ENCODE data around the gene POF1B. TPM values are rescaled to one million over a fixed set of nuclear protein-coding genes. Genes with fewer than 3 reads are reported as not detected.
"Not testable (repeated sequence)": the region's sequence is repeated elsewhere in the genome, so short reads cannot be mapped to it uniquely, and the experiment has no call there.

Gene POF1B
- total RNA-seq, 2 experiments from 2014 or later, result 0.05 to 0.17 TPM

- intact Hi-C loops (cut with DNase I, micrococcal nuclease), result no loop called here
- H3K36me3 ChIP-seq (ENCODE audit: insufficient read depth, low read length), result no peaks in the 10 kb centered on the region
- H3K27me3 ChIP-seq (ENCODE audit: control insufficient read depth in 1 of 2, insufficient read depth in 2 of 2, low read length in 2 of 2), result no peaks in the 10 kb centered on the region
- Mint-ChIP-seq H3K9me3 (peaks cover 4% of the 10 kb centered on the region), H3K4me3 (no peak overlapping the region), H3K4me1 (ENCODE audit: low read depth) (no peaks in the 10 kb centered on the region), H3K27ac (no peak overlapping the region), H3K27me3 (no peaks in the 10 kb centered on the region), H3K36me3 (ENCODE audit: low read depth) (no peaks in the 10 kb centered on the region)
- ChIA-PET CTCF (no interaction called here), POLR2A (no interaction called here)
- ATAC-seq (ENCODE audit: poor library complexity), result no peak
- H3K4me1 ChIP-seq (ENCODE audit: insufficient read depth, low read length), result no peaks in the 10 kb centered on the region
- peak in 1 of 14 experiments; percentile 0 for DNase-seq
- peaks cover 0 to 12% of the 10 kb centered on the region in 2 experiments for H3K9me3 ChIP-seq (ENCODE audit: control insufficient read depth in 1 of 2, insufficient read depth in 1 of 2, low read length in 2 of 2)
- no peak for TF ChIP-seq CTCF (IDR thresholded peaks at IDR 0.05)
- H3K27ac ChIP-seq (ENCODE audit: low read depth in 1 of 2, low read length in 2 of 2), result no peak overlapping the region
- H3K4me3 ChIP-seq (ENCODE audit: low read length), result no peak overlapping the region
Observed at GRCh38 chrX:85326234-85327059, 53.0 kb downstream of the POF1B start.

- H3K36me3 Mint-ChIP-seq (ENCODE audit: low read depth); H3K9me3 ChIP-seq (ENCODE audit: control insufficient read depth in 1 of 2, insufficient read depth in 1 of 2, low read length in 2 of 2); H3K4me3 Mint-ChIP-seq; H3K27me3 ChIP-seq (ENCODE audit: control insufficient read depth in 1 of 2, insufficient read depth in 2 of 2, low read length in 2 of 2); H3K27ac Mint-ChIP-seq; POLR2A ChIA-PET; ATAC-seq (ENCODE audit: poor library complexity); H3K9me3 Mint-ChIP-seq; DNase-seq; CTCF ChIA-PET; H3K4me1 Mint-ChIP-seq (ENCODE audit: low read depth); intact Hi-C loops (cut with DNase I, micrococcal nuclease); H3K4me3 ChIP-seq (ENCODE audit: low read length); H3K4me1 ChIP-seq (ENCODE audit: insufficient read depth, low read length); H3K27me3 Mint-ChIP-seq; H3K36me3 ChIP-seq (ENCODE audit: insufficient read depth, low read length); H3K27ac ChIP-seq (ENCODE audit: low read depth in 1 of 2, low read length in 2 of 2): not testable (repeated sequence)
Observed at GRCh38 chrX:85311348-85311747, 68.1 kb downstream of the POF1B start.

GRCh38 chrX:85309717-85310116 lies 69.7 kb downstream of the POF1B start:
- Histone ChIP-seq H3K4me3 (ENCODE audit: low read length) (no peak overlapping the region), H3K4me1 (ENCODE audit: insufficient read depth, low read length) (no peaks in the 10 kb centered on the region), H3K36me3 (ENCODE audit: insufficient read depth, low read length) (no peaks in the 10 kb centered on the region), H3K9me3 (ENCODE audit: control insufficient read depth in 1 of 2, insufficient read depth in 1 of 2, low read length in 2 of 2) (no peaks in the 10 kb centered on the region), H3K27me3 (ENCODE audit: control insufficient read depth in 1 of 2, insufficient read depth in 2 of 2, low read length in 2 of 2) (no peaks in the 10 kb centered on the region), H3K27ac (ENCODE audit: low read depth in 1 of 2, low read length in 2 of 2) (no peak overlapping the region)
- intact Hi-C loops (cut with DNase I, micrococcal nuclease), result no loop called here
- Mint-ChIP-seq H3K27me3 (no peaks in the 10 kb centered on the region), H3K4me1 (ENCODE audit: low read depth) (no peaks in the 10 kb centered on the region), H3K9me3 (no peaks in the 10 kb centered on the region), H3K36me3 (ENCODE audit: low read depth) (no peaks in the 10 kb centered on the region), H3K4me3 (no peak overlapping the region), H3K27ac (no peak overlapping the region)
- ATAC-seq (ENCODE audit: poor library complexity) (no peak), DNase-seq (no peak)
- no peak for TF ChIP-seq CTCF (IDR thresholded peaks at IDR 0.05)
- ChIA-PET POLR2A (no interaction called here), CTCF (no interaction called here)

- POLR2A ChIA-PET, result no interaction called here
- intact Hi-C loops (cut with DNase I, micrococcal nuclease), result no loop called here
- no peak overlapping the region for H3K4me3 ChIP-seq (ENCODE audit: low read length)
Observed at GRCh38 chrX:85303544-85303943, 75.9 kb downstream of the POF1B start.

More at GRCh38 chrX:85303544-85303943, 75.9 kb downstream of the POF1B start:
- H3K9me3 Mint-ChIP-seq, result no peaks in the 10 kb centered on the region
- no peaks in the 10 kb centered on the region for H3K36me3 ChIP-seq (ENCODE audit: insufficient read depth, low read length)
- DNase-seq, result no peak
- no peak for TF ChIP-seq CTCF (IDR thresholded peaks at IDR 0.05)
- no peaks in the 10 kb centered on the region for H3K27me3 Mint-ChIP-seq
- H3K4me1 Mint-ChIP-seq (ENCODE audit: low read depth), result no peaks in the 10 kb centered on the region
- H3K36me3 Mint-ChIP-seq (ENCODE audit: low read depth), result no peaks in the 10 kb centered on the region
- no peak overlapping the region for H3K4me3 Mint-ChIP-seq
- no peak overlapping the region for H3K27ac ChIP-seq (ENCODE audit: low read depth in 1 of 2, low read length in 2 of 2)
- H3K4me1 ChIP-seq (ENCODE audit: insufficient read depth, low read length), result no peaks in the 10 kb centered on the region
- CTCF ChIA-PET, result no interaction called here
- ATAC-seq (ENCODE audit: poor library complexity), result no peak
- H3K27ac Mint-ChIP-seq, result no peak overlapping the region
- no peaks in the 10 kb centered on the region for H3K9me3 ChIP-seq (ENCODE audit: control insufficient read depth in 1 of 2, insufficient read depth in 1 of 2, low read length in 2 of 2)
- H3K27me3 ChIP-seq (ENCODE audit: control insufficient read depth in 1 of 2, insufficient read depth in 2 of 2, low read length in 2 of 2), result no peaks in the 10 kb centered on the region

All from CD4-positive, alpha-beta T cell (primary cell).